Skeletal muscle cell (primary cell): Measurements from ENCODE around the gene FNDC3B.
A peak's percentile ranks its signal among the peaks of the same experiment; 100 is the strongest.
"Not testable (repeated sequence)": the region's sequence is repeated elsewhere in the genome, so short reads cannot be mapped to it uniquely, and the experiment has no call there.

ENCODE experiments used
- DNase-seq: peaks from one replicate; pipeline ENCODE4 v3.0.0-alpha.2; 2010; ENCODE audit warnings: low read depth
- H3K4me3 ChIP-seq: 2 replicates; pipeline ENCODE4 v1.5.1; 2011; ENCODE audit warnings: low read depth, mild to moderate bottlenecking, control low read depth, low read length, moderate library complexity

The FNDC3B gene

DNA sequence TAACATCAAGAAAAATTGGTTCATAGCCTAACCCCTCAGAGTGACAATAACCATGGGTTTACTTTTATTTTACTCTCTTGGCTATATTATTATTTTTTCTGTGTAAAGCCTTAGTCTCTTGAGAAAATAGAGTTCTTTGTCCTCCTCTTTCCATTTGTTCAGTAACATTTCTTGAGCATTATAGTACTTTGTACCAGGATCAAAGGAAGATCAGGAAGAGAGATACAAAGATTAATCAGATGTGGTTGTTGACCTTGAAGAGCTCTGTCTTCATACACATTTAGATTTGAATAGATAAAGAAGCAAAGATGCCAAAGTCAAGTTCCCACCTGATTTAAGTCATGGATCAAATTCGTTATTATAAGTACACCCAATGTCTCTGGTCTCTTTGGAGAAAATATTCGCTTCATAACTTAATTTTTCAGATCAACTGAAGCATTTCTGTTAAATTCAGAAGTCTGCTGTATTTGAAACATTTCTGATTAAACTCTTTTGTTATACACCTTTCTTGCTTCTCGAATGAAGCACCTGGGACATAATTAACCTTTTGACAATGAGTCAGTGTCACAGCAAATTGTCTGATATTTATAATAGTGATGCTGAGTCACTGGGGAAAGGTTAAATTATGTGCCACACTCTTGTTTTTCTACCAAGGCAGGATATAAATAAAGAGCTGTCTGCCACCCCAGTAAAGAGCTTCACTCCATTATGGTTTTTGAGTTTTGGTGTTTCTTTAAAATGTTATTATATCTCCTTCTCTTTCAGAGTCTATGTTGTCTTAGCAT is 308.7 kb downstream of the FNDC3B start:
- no peak for DNase-seq
- no peak overlapping the region for H3K4me3 ChIP-seq

DNA sequence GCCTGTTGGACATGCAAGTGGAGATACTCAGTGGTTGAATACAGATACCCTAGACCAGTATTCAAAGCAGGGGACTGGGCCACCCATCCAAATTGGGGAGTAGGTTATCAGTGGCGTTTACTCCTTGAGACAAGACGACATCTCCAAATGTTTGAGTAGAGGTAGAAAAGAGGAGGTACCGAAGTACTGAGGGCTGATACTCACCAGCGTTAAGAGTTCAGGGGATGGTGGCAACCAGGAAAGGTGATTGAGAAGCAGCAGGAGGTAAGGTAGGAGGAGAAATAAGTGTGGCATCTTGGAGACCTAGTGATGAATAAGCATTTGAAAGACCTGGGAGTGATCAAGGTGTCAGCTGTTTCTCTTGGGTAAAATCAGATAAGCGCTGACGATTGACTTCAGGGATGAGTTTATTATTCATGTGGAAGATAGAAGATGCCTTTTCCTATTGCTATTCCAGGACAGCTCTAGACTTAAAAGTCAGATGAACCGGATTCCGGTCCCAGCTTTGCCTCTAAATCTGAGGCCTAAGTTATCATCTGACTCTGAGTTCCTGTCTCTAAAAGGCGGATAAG is 312.6 kb downstream of the FNDC3B start:
- no peak for DNase-seq
- no peak overlapping the region for H3K4me3 ChIP-seq

DNA sequence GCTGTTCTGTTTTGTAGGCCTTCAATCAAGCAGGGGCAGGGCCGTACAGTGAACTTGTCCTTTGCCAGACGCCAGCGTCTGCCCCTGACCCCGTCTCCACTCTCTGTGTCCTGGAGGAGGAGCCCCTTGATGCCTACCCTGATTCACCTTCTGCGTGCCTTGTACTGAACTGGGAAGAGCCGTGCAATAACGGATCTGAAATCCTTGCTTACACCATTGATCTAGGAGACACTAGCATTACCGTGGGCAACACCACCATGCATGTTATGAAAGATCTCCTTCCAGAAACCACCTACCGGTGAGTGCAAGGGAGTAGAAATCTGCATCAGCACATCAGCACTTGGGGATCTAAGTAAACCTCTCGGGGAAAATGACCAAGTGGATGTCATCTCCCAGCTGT is 313.4 kb downstream of the FNDC3B start:
- H3K4me3 ChIP-seq, result no peak overlapping the region
- DNase-seq, result no peak

DNA sequence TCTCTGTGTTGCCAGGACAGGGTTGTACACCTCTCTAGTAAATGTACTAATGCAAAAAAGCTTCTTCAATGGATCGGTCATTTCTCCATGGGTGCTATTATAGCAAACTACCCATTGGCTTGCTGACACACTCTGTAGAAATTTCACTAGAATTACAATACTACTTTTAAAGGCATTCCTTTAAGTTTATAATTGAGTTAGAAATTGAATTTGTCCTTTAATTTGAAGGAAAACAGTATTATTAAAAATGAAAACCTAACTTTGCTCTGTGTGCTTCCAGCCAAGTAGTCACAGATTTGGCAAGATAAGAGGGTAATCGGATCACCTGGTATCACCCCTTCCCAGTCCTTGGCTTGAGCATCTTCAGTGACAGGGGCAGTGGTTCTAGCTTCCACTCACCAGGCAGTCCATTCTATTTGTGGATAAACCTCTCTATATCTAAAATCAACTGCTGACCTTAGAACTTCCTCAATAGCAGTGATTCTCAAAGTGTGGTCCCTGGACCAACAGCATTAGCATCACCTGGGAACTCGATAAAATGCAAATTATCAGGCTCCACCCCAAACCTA is 315.6 kb downstream of the FNDC3B start:
- no peak for DNase-seq
- no peak overlapping the region for H3K4me3 ChIP-seq

DNA sequence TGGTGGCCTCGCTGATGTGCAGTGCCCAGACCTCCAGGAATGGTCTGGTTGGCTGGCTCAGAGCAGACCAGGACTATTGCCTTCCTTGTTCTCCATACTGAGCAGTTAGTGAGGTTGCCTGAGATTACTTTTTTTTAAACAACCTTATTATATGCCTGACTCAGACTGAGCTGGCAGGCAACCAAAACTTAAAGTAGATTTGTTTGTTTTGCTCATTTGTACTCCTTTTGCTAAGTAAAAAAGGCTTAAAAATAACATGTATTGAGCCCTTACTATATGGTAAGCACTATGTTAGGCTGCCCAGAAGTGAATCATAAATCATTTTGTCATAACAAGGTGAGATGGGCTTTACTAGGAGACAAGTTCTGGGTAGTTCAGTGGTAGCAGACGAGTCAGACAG is 316.5 kb downstream of the FNDC3B start:
- H3K4me3 ChIP-seq, result no peak overlapping the region
- DNase-seq, result peak; percentile 71

DNA sequence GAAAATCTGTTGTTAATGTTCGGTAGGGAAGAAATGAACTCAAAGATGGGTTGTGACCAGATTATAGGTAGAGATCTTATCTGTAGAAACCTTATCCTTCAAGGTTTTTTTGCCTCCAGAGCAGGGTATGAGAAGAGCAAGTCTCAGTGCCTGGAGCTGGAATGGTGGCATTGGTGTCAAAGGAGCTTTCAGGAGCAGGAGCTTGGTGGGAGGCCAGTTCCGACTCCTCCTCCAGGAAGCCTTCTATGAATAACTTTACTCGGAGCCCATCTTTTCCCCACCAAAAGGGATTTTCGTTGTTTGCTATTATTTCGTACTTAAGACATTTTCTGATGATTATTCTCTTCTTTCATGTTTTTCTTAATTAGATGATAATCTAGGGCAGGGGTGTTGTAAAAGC is 317.0 kb downstream of the FNDC3B start:
- no peak for DNase-seq
- H3K4me3 ChIP-seq, result no peak overlapping the region

DNA sequence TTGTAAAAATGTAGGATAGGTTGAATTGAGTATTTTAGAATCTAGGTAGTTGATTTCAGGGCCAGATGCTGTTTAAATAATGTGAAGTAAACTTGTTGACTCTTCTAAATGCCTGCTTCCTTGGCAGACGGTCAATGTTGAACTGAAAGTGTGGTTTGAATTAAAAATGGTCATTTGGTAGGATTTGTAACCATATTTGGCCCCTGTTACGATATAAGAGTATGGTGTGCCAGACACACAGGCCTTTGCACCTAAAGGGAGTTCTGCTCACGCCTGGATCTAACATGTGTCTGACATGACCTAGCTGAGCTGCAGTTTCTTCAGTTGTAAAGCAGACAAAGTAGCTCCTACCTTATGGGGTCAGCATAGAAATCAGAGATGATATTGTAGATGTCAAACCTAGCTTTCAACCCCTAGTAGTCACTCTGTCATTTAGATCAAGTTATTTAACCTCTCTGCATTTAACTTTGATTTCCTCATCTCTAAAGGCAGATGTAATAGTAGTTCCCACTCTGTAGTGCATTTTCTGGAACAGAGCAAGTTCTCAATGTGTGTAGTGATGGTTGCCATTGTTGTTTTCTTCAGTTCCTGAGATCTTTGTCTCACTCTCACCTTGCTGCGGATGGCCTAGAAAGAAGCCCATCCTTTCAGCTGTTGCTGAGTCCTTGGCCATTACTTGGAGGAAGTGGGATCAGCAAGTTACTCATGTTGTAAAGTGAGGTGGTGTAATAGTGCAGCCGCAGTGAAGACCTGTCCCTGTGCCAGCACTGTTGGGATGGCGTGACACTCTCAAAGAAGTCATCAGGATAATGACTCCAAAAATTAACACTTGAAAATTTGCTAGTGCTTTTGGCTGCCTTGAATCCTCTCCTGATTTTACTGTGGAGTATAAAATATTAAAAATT is 318.7 kb downstream of the FNDC3B start:
- no peak for DNase-seq
- no peak overlapping the region for H3K4me3 ChIP-seq

DNA sequence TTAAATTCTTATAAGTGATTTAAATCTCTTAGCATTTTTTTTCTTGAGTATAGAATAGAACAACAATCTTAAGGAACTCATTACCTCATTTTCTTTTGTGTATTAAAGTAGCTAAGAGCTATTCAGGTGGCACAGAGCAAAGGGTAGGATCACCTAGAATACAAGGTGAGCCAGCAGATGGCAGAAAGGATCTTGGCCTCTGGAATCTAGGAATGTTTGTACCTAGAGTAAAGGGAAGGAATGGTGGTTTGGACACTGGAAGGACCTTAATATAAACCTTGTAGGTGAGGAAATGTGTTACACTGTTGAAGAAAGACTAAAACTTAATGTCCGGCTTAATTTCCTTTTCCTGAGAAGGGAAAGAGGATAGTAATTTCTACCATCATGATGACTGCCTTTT is 319.9 kb downstream of the FNDC3B start:
- no peak for DNase-seq
- H3K4me3 ChIP-seq, result no peak overlapping the region

DNA sequence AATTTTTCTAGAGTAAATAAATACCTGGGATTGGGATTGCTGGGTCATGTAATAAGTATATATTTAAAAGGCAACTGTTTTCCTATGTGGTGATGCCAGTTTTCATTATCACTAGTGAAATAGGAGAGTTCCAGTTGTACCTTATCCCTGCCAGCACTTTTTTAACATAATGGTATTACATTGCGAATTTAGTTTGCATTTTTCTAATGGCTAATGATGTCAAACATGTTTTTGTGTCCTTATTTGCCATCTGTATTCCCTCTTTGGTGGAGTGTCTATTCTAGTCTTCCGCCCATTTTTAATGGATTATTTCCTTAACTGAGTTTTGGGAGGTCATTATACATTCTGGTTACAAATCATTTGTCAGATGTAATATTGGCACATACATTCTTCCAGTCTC is 320.6 kb downstream of the FNDC3B start:
- no peak for DNase-seq
- no peak overlapping the region for H3K4me3 ChIP-seq

DNA sequence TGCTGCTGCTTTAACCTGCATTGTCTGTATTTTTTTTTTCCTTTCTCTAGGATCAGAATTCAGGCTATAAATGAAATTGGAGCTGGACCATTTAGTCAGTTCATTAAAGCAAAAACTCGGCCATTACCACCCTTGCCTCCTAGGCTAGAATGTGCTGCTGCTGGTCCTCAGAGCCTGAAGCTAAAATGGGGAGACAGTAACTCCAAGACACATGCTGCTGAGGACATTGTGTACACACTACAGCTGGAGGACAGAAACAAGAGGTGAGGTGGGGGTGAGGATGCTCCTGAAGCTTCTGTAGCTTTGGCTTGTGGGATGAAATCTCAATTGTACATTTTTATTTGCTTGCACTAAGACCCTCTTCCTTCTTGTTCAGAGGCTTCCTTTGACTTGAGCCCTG is 323.2 kb downstream of the FNDC3B start:
- DNase-seq, result no peak
- no peak overlapping the region for H3K4me3 ChIP-seq

DNA sequence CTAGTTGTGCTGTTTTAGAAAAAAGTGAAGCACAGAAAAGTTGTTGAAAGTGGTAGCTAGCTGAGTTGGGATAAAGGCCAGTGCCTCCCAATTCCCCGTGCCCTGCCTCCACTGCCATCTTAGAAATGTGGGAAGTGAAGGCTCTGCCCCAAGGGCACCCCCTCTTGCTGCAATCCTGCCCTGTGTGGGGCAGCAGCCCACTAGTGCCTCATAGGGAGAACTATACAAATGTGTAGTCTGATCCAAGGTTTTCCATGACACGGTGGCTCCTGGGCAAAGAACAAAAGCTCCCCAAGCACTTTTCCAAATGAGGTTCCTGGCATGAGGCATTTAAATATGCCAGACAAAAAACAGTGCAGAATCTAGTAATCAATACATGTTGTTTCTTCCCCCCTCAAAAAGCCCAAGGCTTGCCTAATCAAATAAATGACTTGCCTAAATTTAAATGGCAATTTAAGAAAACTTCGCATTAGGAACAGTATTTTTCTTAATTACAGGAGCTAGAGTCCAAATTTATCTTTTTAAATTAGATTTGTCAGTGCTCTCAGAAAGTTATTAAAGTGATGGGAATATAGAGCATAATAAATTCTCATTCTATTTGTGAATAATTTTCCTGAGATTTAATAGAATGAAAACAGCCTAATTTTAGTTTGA is 325.1 kb downstream of the FNDC3B start:
- DNase-seq, result no peak
- no peak overlapping the region for H3K4me3 ChIP-seq

DNA sequence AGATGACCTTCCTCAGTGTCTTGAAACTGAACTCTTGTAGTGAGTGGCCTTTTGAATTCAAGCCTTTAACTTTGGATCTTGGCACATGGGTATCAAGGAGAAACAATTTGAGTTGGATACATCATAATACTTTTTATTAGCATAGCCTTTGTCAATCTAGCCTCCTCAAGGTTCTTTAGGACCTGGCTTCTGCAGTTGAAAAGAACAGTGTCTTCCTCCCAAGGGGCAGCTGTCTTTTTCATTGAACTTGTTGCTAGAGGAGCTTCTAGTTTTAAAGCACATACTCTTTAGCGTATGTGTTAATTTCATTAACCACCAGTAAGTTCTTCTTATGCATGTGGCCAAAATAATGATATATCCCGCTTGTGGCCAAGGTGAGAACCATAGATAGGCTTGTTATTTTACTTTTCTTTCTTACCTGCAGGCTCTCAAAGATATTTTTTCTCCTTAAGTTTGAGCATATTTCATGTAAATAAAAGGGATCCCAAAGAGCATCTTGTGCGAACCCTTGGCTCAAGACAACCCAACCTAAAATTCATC is 325.7 kb downstream of the FNDC3B start:
- H3K4me3 ChIP-seq, result no peak overlapping the region

DNA sequence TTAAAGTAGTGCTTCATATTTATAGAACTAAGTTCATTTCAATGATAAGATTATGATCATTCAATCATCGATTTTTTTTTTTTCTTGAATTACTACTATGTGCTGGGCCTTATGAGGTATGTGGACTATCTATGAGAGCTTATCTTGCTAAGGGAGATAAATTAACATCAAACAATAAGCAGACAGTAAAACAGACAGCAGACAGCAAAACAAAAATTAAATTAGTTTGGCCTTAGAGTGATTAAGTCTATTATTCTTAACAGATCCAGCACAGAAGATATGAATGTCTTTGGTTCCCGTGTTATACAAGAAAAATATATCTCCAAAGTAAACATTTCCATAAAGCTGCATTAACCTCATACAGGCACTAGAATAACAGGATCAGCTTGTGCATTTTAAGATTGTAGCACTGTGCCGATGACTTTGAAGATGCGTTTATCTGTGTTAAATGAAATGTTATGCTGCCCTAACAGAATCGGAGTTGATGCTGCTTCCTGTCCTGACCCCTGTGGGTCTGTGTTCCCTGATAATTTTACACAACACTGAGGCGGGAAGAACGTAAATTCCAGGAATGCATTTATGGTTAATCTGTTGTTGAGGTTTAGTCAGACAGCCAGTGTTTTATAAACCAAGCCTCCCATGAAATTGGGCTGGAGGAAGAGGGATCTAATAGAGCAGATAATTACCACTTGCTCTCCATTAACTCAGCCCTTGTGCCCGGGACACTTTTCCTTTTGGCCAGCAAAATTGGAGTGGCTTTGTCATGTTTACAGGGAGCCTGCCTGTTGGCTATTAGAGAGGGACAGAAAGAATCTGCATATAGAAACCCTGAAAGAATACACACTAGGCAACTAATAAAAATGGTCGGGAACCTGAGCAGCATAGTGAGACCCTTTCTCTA is 328.1 kb downstream of the FNDC3B start:
- no peak overlapping the region for H3K4me3 ChIP-seq
- DNase-seq, result peak; percentile 13

More for the DNA sequence above, 325.7 kb downstream of the FNDC3B start:
- no peak for DNase-seq

DNA sequence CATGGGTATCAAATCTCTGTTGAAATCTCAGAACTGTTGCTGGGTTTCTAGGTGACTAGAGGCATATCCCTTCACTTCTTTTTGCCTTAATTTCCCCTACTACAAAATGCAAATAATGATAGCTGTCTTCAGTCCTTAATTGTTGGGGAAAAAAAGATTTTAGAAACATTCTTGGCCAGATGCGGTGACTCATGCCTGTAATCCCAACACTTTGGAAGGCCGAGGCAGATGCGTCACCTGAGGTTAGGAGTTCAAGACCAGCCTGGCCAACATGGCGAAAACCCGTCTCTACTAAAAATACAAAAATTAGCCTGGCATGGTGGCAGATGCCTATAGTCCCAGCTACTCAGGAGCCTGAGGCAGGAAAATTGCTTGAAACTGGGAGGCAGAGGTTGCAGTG is 329.2 kb downstream of the FNDC3B start:
- not testable (repeated sequence) for H3K4me3 ChIP-seq, DNase-seq

DNA sequence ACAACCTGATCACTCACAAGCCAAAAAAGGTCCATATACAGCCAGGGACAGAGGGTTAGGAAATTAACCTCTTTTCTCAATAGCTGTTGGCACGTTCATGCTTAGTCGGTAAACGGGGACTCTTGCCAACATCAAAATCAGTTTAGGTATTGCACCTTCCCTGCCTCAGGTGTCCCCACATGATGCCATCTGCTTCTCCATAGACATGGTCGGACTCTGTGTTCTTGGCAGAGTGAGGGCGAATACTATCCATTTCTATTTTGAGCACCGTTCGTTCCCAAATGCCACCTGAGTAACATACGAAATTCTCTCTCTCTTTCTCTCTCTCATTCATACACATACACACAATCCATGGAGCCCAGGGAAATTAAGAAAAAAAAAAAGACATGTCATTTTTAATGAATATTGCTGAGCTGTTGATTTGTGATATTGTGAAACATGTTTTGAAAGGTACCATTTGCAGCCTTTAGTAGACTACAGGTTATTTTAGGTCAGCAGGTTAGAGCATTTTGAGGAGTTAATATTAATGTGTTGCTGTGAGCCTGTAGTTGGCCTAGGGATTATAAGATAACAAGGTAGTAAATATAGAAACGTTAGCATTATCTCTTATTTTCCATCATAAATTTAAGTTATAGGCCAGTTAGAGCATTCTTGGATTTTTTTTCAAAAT is 330.3 kb downstream of the FNDC3B start:
- no peak overlapping the region for H3K4me3 ChIP-seq

DNA sequence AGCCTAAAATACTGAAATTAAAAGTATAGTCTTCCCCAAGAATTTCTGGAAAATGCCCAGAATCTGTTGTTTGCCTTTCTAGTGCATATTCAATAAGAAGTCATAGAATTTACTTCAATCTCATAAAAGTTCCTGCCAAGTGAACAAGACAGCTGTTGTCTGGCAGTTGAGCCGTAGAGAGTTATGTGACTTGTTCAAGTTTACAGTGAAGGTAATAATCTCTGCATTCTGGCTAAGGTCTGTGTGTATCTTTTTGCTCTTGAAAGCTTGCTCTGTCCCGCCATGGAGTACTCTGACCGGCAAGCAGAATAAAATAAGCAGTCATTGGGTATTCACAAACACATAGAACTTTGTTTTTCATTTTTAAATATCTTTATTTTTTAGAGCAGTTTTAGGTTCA is 331.0 kb downstream of the FNDC3B start:
- DNase-seq, result no peak
- H3K4me3 ChIP-seq, result no peak overlapping the region

More for the DNA sequence above, 330.3 kb downstream of the FNDC3B start:
- DNase-seq, result no peak

DNA sequence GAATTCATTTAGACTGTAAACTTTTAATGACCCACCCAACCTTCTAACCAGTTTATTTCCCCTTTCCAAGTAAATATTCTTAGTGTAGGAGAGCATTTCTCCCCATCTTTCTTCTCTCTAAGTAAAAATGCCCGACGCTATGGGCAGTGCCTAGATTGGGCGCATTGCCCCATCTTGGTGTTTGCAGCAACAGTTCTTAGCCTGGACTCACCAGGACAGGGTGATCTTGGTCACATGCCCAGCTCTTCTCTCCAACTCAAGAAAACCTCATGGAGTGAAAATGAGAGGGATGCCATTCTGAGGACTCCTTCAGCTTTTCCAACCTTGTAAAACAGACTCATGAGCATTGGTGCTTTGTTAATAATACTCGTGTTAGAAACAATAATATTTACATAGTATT is 332.2 kb downstream of the FNDC3B start:
- no peak for DNase-seq
- H3K4me3 ChIP-seq, result no peak overlapping the region

DNA sequence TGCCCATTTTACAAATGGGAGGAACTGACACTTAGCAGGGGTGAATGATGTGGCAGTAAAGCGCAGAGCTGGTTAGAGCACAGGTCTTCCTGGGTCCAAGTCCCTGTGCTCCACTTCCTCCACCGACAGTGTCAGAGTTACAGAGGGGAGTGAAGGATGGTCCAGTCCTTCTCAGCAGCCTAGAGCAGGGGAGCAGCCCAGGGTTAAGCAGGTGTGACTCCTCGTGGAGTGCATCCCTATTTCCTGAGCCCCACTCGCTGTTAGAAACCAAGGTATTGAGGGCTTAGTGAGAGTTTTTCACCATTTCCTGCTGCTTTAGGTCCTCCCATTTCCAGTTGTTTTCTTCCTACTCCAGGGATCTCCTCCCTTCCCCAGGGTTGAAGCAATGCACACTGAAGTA is 333.5 kb downstream of the FNDC3B start:
- DNase-seq, result no peak
- H3K4me3 ChIP-seq, result no peak overlapping the region
